Spleen (tissue), 11 donors: ENCODE data around the gene CMSS1. TPM values are rescaled to one million over a fixed set of nuclear protein-coding genes. Genes with fewer than 3 reads are reported as not detected.

Source experiments
- DNase-seq: peaks from one replicate; pipeline ENCODE4 v3.0.0-alpha.2; 2020
- H3K27ac ChIP-seq, 8 donors: fragments of 200-600 bp; sonication (generic) in 7 of 8; 1 replicate in 4 of 8; 2 replicates in 4 of 8; pipeline versions ENCODE4 v1.5.0 to v1.8.0; 2016 to 2021; ENCODE audit warnings: inconsistent platforms in 4 of 8, mild to moderate bottlenecking in 4 of 8, moderate library complexity in 1 of 8
- H3K27me3 ChIP-seq, 7 donors: fragments of 200-600 bp; sonication (generic) in 6 of 7; replicated peaks in 1 of 7; 1 replicate in 4 of 7; 2 replicates in 3 of 7; pipeline versions ENCODE4 v1.5.0 to v1.8.0; 2016 to 2021; ENCODE audit warnings: inconsistent platforms in 3 of 7, mild to moderate bottlenecking in 1 of 7
- H3K36me3 ChIP-seq, 6 donors: fragments of 200-600 bp; sonication (generic) in 5 of 6; 1 replicate in 4 of 6; 2 replicates in 2 of 6; pipeline versions ENCODE4 v1.5.0 to v1.8.0; 2016 to 2021; ENCODE audit warnings: inconsistent platforms in 2 of 6
- H3K4me1 ChIP-seq, 6 donors: fragments of 200-600 bp; sonication (generic) in 5 of 6; 1 replicate in 3 of 6; 2 replicates in 3 of 6; pipeline versions ENCODE4 v1.5.0 to v1.8.0; 2016 to 2021; ENCODE audit warnings: inconsistent platforms in 3 of 6
- H3K4me3 ChIP-seq, 8 donors: fragments of 200-600 bp; sonication (generic) in 7 of 8; 1 replicate in 4 of 8; 2 replicates in 4 of 8; pipeline versions ENCODE4 v1.5.0 to v1.8.0; 2016 to 2021; ENCODE audit warnings: inconsistent platforms in 4 of 8, mild to moderate bottlenecking in 4 of 8, moderate library complexity in 2 of 8
- H3K9me3 ChIP-seq, 8 donors: fragments of 200-600 bp; sonication (generic) in 7 of 8; 1 replicate in 4 of 8; 2 replicates in 4 of 8; pipeline versions ENCODE4 v1.5.0 to v1.8.0; 2016 to 2021; ENCODE audit warnings: inconsistent platforms in 4 of 8
- CTCF ChIP-seq, 11 experiments: fragments of 200-600 bp in 7 of 11; fragments of 450-650 bp in 4 of 11; sonication (generic) in 4 of 11; IDR thresholded peaks in 8 of 11; conservative IDR thresholded peaks in 3 of 11; 1 replicate in 7 of 11; 2 replicates in 4 of 11; pipeline versions ENCODE4 v1.4.0 to v1.8.0; 2016 to 2021; ENCODE audit warnings: antibody characterized with exemption in 11 of 11, inconsistent platforms in 4 of 11, mild to moderate bottlenecking in 1 of 11
- POLR2A ChIP-seq, 3 donors: fragments of 450-650 bp; IDR thresholded peaks; one replicate each; pipeline ENCODE4 v1.5.1; 2017; ENCODE audit warnings: antibody characterized with exemption in 3 of 3, mild to moderate bottlenecking in 1 of 3
- POLR2AphosphoS5 ChIP-seq, 3 donors: sonication (generic); formaldehyde crosslinking; IDR thresholded peaks; one replicate each; pipeline ENCODE4 v1.5.1; 2017; ENCODE audit warnings: antibody characterized with exemption in 3 of 3
- WGBS, 5 donors: extraction: QIAGEN DNeasy Blood & Tissue Kit in 3 of 5; methylation state at CpG; one replicate each; pipeline versions ENCODE4 v1.1.5 to v1.1.7; 2013 to 2018; 5-methylcytosine and 5-hydroxymethylcytosine counted together
- intact Hi-C: fragments of 100-400 bp; cut with DNase I; formaldehyde crosslinking; loops from one replicate; pipeline ENCODE4 v1.15.0; 2023; ENCODE audit warnings: low total_unique reads
- polyA plus RNA-seq, 3 donors: library from polyadenylated mRNA; stranded (reverse); fragments of 200-250 nt; gene quantifications; one replicate each; pipeline ENCODE4 v1.2.1, GENCODE V29; 2013
- total RNA-seq, 7 donors: library from RNA; depleted of rRNA in 3 of 7; stranded (reverse); fragments of >200 nt in 3 of 7; fragmentation: NEBNext Ultra II Directional in 4 of 7; extraction: Animal tissue kit (Norgen Biotek cat#: 25700) in 4 of 7; gene quantifications; one replicate each; pipeline versions ENCODE4 v1.1.0 to v1.2.1, GENCODE V29; 2016 to 2021
- donor health status: healthy with polysubstance abuse.
- donor health status: DM: no; HTN: no; CAD: no; lungs with moderate emphysema.
- donor health status: DM: no; HTN: no; CAD: no.
- donor health status: Bipolar disorder and iron deficiency.
- donor health status: healthy.
- donor health status: DM: no; HTN: no; CAD: no.
- donor health status: DM: yes; HTN: yes; CAD: no.

Gene CMSS1
- total and polyA plus RNA-seq, 10 donors, result 6.9 to 30.1 (median 20.0) TPM

GRCh38 chr3:100006570-100007271 is 189.1 kb downstream of the CMSS1 start:
- Histone ChIP-seq H3K36me3 (peaks cover 0 to 6% (median 0%) of the 10 kb centered on the region in 6 donors), H3K27ac (no peak overlapping the region), H3K9me3 (no peaks in the 10 kb centered on the region), H3K4me3 (no peak overlapping the region), H3K27me3 (no peaks in the 10 kb centered on the region), H3K4me1 (peaks cover 0 to 16% (median 3%) of the 10 kb centered on the region in 6 donors)
- DNase-seq, result no peak
- intact Hi-C loops, result no loop called here
- TF ChIP-seq POLR2AphosphoS5 (IDR thresholded peaks at IDR 0.05), result no peak
- TF ChIP-seq CTCF (IDR thresholded peaks at IDR 0.05 in 8 of 11, conservative IDR thresholded peaks at IDR 0.05 in 3 of 11), result no peak
- no peak for TF ChIP-seq POLR2A (IDR thresholded peaks at IDR 0.05)
- WGBS, 5 donors, result 78 to 90% (median 81%) methylated on average over 2 of the region's 2 CpGs

GRCh38 chr3:100007313-100007712 is 189.7 kb downstream of the CMSS1 start:
- Histone ChIP-seq H3K4me3 (no peak overlapping the region), H3K4me1 (peaks cover 0 to 16% (median 3%) of the 10 kb centered on the region in 6 donors), H3K27ac (no peak overlapping the region), H3K36me3 (peaks cover 0 to 6% (median 0%) of the 10 kb centered on the region in 6 donors), H3K27me3 (no peaks in the 10 kb centered on the region), H3K9me3 (no peaks in the 10 kb centered on the region)
- no peak for TF ChIP-seq CTCF (IDR thresholded peaks at IDR 0.05 in 8 of 11, conservative IDR thresholded peaks at IDR 0.05 in 3 of 11)
- no peak for TF ChIP-seq POLR2A (IDR thresholded peaks at IDR 0.05)
- no peak for TF ChIP-seq POLR2AphosphoS5 (IDR thresholded peaks at IDR 0.05)
- DNase-seq, result no peak
- intact Hi-C loops, result no loop called here
- WGBS, 5 donors, result 90 to 98% (median 96%) methylated on average over 3 of the region's 3 CpGs

- Histone ChIP-seq H3K4me3 (no peak overlapping the region), H3K27me3 (no peaks in the 10 kb centered on the region), H3K27ac (no peak overlapping the region), H3K4me1 (peaks cover 0 to 16% (median 3%) of the 10 kb centered on the region in 6 donors), H3K9me3 (no peaks in the 10 kb centered on the region), H3K36me3 (peaks cover 0 to 6% (median 0%) of the 10 kb centered on the region in 6 donors)
- intact Hi-C loops, result no loop called here
- no peak for TF ChIP-seq POLR2A (IDR thresholded peaks at IDR 0.05)
- TF ChIP-seq POLR2AphosphoS5 (IDR thresholded peaks at IDR 0.05), result no peak
- TF ChIP-seq CTCF (IDR thresholded peaks at IDR 0.05 in 8 of 11, conservative IDR thresholded peaks at IDR 0.05 in 3 of 11), result no peak
- DNase-seq, result no peak
Observed at GRCh38 chr3:100008081-100008698, 190.5 kb downstream of the CMSS1 start.
